Thoracic aorta (tissue), 2 donors: ENCODE measurements around the gene ZGRF1. TPM values are rescaled to one million over a fixed set of nuclear protein-coding genes. Genes with fewer than 3 reads are reported as not detected.
A peak's percentile ranks its signal among the peaks of the same experiment; 100 is the strongest.

Experiments used
- ATAC-seq: fragments of 150-250 bp; one replicate; pipeline ENCODE4 v1.8.0; 2017; ENCODE audit warnings: low read depth; ENCODE audit not compliant: insufficient number of reproducible peaks, low FRiP score
- DNase-seq: peaks from one replicate; pipeline ENCODE4 v3.0.0-alpha.2; 2020; ENCODE audit warnings: low spot score
- H3K27ac ChIP-seq, 2 donors: fragments of 200-600 bp; sonication (generic); 1 replicate in 1 of 2; 2 replicates in 1 of 2; pipeline ENCODE4 v1.5.1; 2016; ENCODE audit warnings: mild to moderate bottlenecking in 2 of 2, moderate library complexity in 2 of 2
- H3K27me3 ChIP-seq: fragments of 200-600 bp; sonication (generic); replicated peaks from 2 replicates; pipeline ENCODE4 v1.6.0; 2016; ENCODE audit warnings: mild to moderate bottlenecking; ENCODE audit not compliant: insufficient read depth
- H3K36me3 ChIP-seq: fragments of 200-600 bp; sonication (generic); one replicate; pipeline ENCODE4 v1.5.1; 2016
- H3K4me1 ChIP-seq, 2 donors: fragments of 200-600 bp; sonication (generic); 1 replicate in 1 of 2; 2 replicates in 1 of 2; pipeline versions ENCODE4 v1.5.1 to v1.6.0; 2016; ENCODE audit warnings: low read depth in 2 of 2, mild to moderate bottlenecking in 1 of 2; ENCODE audit not compliant: control insufficient read depth in 1 of 2
- H3K4me3 ChIP-seq: fragments of 200-600 bp; sonication (generic); 2 replicates; pipeline ENCODE4 v1.5.1; 2016; ENCODE audit warnings: mild to moderate bottlenecking
- H3K9me3 ChIP-seq: fragments of 200-600 bp; sonication (generic); 2 replicates; pipeline ENCODE4 v1.5.1; 2016
- total RNA-seq, 2 donors: library from RNA; depleted of rRNA; stranded (reverse); fragments of >200 nt; gene quantifications; one replicate each; pipeline versions ENCODE4 v1.1.0 to v1.2.3, GENCODE V29; 2016
- TF ChIP-seq, protein P1 (sequence below): fragments of 200-600 bp; sonication (generic); IDR thresholded peaks from one replicate; pipeline ENCODE4 v1.5.1; 2019; ENCODE audit warnings: antibody characterized with exemption

ZGRF1 gene
- total RNA-seq, 2 donors from 2014 or later = 4.3 to 9.9 TPM

DNA sequence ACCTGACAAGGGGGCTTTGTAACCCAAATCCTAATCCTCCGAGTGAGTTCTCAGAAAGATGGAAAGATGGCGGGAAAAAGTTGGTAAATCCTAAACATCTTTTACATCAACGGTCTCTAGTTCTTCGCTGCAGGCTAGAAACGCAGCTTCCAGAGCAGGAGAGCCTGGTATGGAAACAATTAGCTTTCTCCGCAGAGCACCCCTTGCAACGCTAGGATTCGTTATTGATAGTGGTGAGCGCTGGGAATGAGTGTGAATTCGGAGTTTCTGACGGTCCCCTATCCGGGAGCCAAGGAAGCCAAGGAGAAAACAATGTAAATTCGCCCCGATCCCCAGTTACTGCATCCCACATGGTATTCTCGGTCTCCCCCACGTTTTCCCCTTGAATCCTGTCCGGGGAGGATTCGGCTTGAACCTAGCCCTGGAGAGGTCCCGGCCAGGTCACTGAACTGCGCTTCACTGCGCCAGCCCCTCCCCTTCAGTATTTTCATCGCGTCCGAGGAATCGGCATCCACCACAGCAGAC lies 116.0 kb downstream of the ZGRF1 start:
- Histone ChIP-seq H3K4me1 (peaks cover 16 to 23% of the 10 kb centered on the region in 2 donors), H3K4me3 (no peak overlapping the region), H3K9me3 (no peaks in the 10 kb centered on the region), H3K27me3 (peaks cover 38% of the 10 kb centered on the region), H3K27ac (no peak overlapping the region), H3K36me3 (no peaks in the 10 kb centered on the region)
- ATAC-seq (no peak), DNase-seq (no peak)
- TF ChIP-seq, protein P1, sequence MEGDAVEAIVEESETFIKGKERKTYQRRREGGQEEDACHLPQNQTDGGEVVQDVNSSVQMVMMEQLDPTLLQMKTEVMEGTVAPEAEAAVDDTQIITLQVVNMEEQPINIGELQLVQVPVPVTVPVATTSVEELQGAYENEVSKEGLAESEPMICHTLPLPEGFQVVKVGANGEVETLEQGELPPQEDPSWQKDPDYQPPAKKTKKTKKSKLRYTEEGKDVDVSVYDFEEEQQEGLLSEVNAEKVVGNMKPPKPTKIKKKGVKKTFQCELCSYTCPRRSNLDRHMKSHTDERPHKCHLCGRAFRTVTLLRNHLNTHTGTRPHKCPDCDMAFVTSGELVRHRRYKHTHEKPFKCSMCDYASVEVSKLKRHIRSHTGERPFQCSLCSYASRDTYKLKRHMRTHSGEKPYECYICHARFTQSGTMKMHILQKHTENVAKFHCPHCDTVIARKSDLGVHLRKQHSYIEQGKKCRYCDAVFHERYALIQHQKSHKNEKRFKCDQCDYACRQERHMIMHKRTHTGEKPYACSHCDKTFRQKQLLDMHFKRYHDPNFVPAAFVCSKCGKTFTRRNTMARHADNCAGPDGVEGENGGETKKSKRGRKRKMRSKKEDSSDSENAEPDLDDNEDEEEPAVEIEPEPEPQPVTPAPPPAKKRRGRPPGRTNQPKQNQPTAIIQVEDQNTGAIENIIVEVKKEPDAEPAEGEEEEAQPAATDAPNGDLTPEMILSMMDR = no peak

DNA sequence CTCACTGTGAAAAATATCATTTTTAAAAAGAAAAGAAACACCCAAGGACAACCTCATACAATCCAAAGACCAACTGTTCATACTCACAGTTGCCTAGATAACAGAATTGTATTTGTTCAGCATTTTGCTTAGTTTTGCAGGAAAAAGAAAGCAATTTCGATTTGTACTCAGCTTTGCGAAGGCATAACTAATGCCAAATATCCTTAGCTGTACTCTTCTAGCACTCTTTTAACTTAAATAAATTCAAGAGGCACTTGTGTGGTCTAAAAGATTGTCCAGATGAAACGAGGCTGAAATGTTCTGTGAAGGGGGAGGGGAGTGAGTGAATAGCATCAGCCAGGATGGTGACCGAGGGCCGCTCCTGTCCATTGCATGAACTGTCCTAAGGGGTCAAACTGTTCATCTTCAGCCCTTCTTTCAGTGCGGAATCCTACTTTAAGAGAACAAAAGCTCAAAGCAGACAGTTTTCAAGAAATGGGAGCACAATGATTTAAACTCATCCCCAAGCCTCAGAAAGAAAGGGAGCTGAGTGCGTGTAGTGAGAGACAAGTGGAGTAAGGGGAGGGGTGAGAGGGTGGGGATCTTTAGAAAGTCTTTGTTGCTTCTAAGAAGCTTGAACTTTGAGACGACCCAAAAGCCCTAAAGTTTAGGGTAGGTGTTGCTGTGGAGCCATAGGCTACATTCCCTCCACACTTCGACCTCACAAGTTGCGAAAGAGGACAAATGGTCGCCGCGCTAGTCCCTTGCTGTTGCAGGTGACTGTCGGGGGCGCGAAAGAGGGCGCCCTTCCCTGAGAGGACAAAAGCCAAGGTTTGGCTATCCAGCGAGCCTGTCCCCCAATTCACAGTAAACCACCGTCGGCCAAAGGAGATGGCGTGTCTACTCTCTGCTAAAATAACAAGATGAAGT lies 116.8 kb downstream of the ZGRF1 start:
- H3K27me3 ChIP-seq = peaks cover 38% of the 10 kb centered on the region
- H3K4me1 ChIP-seq = peaks cover 16 to 29% of the 10 kb centered on the region in 2 donors

DNA sequence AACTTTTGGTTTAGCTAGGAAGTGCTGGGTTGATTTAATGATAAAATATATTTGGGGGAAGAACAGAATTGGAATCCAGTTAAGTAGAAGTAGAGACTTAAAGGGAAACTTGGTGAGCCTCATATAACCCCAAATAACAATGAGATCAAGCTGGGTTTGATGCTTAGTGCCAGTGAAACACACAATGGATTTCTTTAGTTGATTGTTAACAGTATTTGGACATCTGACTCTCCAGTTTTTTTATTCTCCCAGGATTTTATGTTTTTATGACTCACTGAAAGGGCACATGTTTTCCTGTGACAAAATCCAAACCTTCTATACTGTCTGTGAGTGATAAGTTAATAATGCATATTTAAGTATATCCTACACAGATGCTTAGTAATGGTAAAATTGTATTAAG lies 118.0 kb downstream of the ZGRF1 start:
- TF ChIP-seq, protein P1 = no peak
- no peak overlapping the region for H3K27ac ChIP-seq
- peaks cover 39% of the 10 kb centered on the region for H3K27me3 ChIP-seq
- H3K36me3 ChIP-seq = no peaks in the 10 kb centered on the region
- no peaks in the 10 kb centered on the region for H3K9me3 ChIP-seq
- DNase-seq (no peak), ATAC-seq (no peak)
- H3K4me3 ChIP-seq = no peak overlapping the region
- peaks cover 10 to 31% of the 10 kb centered on the region in 2 donors for H3K4me1 ChIP-seq

More for the DNA sequence above, 116.8 kb downstream of the ZGRF1 start:
- H3K36me3 ChIP-seq = no peaks in the 10 kb centered on the region
- DNase-seq (no peak), ATAC-seq (no peak)
- no peak overlapping the region for H3K4me3 ChIP-seq
- TF ChIP-seq, protein P1 = no peak
- H3K9me3 ChIP-seq = no peaks in the 10 kb centered on the region
- H3K27ac ChIP-seq = no peak overlapping the region

DNA sequence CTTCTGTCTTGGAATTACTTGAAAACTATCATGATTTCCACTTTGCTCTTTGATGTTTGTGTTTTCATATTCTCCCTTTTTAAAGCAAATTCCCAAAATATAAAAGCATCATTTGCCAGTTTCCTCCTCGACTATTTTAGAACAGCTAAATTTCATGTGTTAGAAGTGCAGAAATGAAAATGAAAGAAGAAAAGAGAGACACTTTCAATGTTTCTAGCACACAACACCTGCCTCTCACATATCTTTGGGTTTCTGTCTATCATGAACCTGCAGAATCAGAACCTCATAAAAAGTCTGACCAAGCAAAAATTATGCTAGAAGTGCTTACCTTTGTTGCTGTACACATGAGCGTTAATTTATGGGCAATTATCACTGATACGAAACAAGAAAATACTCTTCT lies 118.8 kb downstream of the ZGRF1 start:
- ATAC-seq (no peak), DNase-seq (no peak)
- Histone ChIP-seq H3K9me3 (no peaks in the 10 kb centered on the region), H3K4me1 (peaks cover 8 to 28% of the 10 kb centered on the region in 2 donors), H3K4me3 (no peak overlapping the region), H3K27me3 (peaks cover 36% of the 10 kb centered on the region), H3K36me3 (no peaks in the 10 kb centered on the region), H3K27ac (no peak overlapping the region)
- TF ChIP-seq, protein P1 = no peak

DNA sequence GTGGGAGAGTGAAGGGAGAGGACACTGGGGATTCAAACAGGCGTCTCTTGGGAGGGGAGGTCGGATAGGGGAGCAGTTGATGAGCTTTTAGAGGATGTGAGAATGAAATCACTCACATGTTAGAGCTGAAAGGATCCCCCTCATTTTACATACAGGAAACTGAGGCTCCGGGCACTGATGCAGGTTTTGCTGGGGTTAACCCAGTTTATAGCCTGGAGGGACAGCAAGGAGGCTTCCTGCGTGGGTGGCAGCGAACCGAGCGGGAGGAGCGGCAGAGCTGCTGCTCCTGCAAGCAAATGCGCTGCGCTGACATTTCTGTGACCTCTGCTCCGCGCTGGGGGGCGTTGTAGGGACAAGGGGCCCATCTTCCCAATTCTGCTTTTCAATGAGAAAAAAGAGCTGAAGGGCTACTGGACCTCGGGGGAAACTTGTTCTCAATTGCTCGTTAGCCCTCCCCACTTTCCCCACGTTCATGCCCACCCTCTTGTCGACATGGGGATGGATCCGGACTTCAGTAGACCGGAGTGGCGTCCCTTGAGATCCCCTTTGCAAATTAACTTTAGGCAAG lies 119.6 kb downstream of the ZGRF1 start:
- peaks cover 29% of the 10 kb centered on the region for H3K27me3 ChIP-seq
- H3K4me1 ChIP-seq = peaks cover 8 to 28% of the 10 kb centered on the region in 2 donors

More for the DNA sequence above, 119.6 kb downstream of the ZGRF1 start:
- H3K9me3 ChIP-seq = no peaks in the 10 kb centered on the region
- no peak overlapping the region for H3K27ac ChIP-seq
- TF ChIP-seq, protein P1 = no peak
- H3K36me3 ChIP-seq = no peaks in the 10 kb centered on the region
- DNase-seq = no peak
- no peak for ATAC-seq
- H3K4me3 ChIP-seq = peak overlapping the region; percentile 83
